Endodermal cell (in vitro differentiated cells): Measurements from ENCODE around the gene CIAO2B. TPM values are rescaled to one million over a fixed set of nuclear protein-coding genes. Genes with fewer than 3 reads are reported as not detected.
"Not testable (repeated sequence)": the region's sequence is repeated elsewhere in the genome, so short reads cannot be mapped to it uniquely, and the experiment has no call there.

Experiments
- DNase-seq: peaks from one replicate; pipeline ENCODE4 v3.0.0-alpha.2; 2017
- H3K27ac ChIP-seq: 2 replicates; pipeline ENCODE4 v1.5.1; 2013; ENCODE audit warnings: mild to moderate bottlenecking, low read depth, low read length, moderate library complexity
- H3K27me3 ChIP-seq: 2 replicates; pipeline ENCODE4 v1.6.1; 2013; ENCODE audit warnings: mild to moderate bottlenecking, low read length, moderate library complexity; ENCODE audit not compliant: insufficient read depth, control insufficient read depth, poor library complexity, severe bottlenecking
- H3K36me3 ChIP-seq: 2 replicates; pipeline ENCODE4 v1.7.0; 2013; ENCODE audit warnings: mild to moderate bottlenecking, low read length, moderate library complexity; ENCODE audit not compliant: control insufficient read depth, insufficient read depth
- H3K4me1 ChIP-seq: one replicate; pipeline ENCODE4 v1.7.0; 2013; ENCODE audit warnings: low read length; ENCODE audit not compliant: control insufficient read depth, insufficient read depth
- H3K4me3 ChIP-seq: 2 replicates; pipeline ENCODE4 v1.5.1; 2013; ENCODE audit warnings: mild to moderate bottlenecking, low read length, moderate library complexity
- H3K9ac ChIP-seq: 2 replicates; pipeline ENCODE4 v1.6.1; 2013; ENCODE audit warnings: mild to moderate bottlenecking, low read length, moderate library complexity; ENCODE audit not compliant: poor library complexity, severe bottlenecking; ENCODE audit errors: extremely low read depth
- H3K9me3 ChIP-seq: 2 replicates; pipeline ENCODE4 v1.6.1; 2013; ENCODE audit warnings: mild to moderate bottlenecking, low read length, moderate library complexity; ENCODE audit not compliant: control insufficient read depth
- H3K27ac Mint-ChIP-seq: 2 replicates; pipeline ENCODE4 v1.8.0; 2020; ENCODE audit warnings: mixed read lengths
- H3K27me3 Mint-ChIP-seq: 2 replicates; pipeline ENCODE4 v1.8.0; 2021; ENCODE audit warnings: mild to moderate bottlenecking, mixed read lengths; ENCODE audit not compliant: insufficient read depth
- H3K36me3 Mint-ChIP-seq: 2 replicates; pipeline ENCODE4 v1.8.0; 2020; ENCODE audit warnings: low read depth, mixed read lengths
- H3K4me1 Mint-ChIP-seq: 2 replicates; pipeline ENCODE4 v1.8.0; 2020; ENCODE audit warnings: mixed read lengths
- H3K4me3 Mint-ChIP-seq: 2 replicates; pipeline ENCODE4 v1.8.0; 2020; ENCODE audit warnings: mild to moderate bottlenecking, moderate library complexity, mixed read lengths
- H3K9me3 Mint-ChIP-seq: 2 replicates; pipeline ENCODE4 v1.8.0; 2020; ENCODE audit warnings: mild to moderate bottlenecking, mixed read lengths
- WGBS, 2 experiments: methylation state at CpG; one replicate each; pipeline versions ENCODE4 v1.1.5 to v1.1.7; 2013; ENCODE audit warnings: missing lambda C conversion rate in 2 of 2, mixed read lengths in 1 of 2; ENCODE audit not compliant: insufficient coverage in 1 of 2, insufficient read length in 1 of 2; 5-methylcytosine and 5-hydroxymethylcytosine counted together
- total RNA-seq, 2 donors: library from RNA; stranded (reverse); fragmentation: NEBNext Ultra II Directional in 1 of 2; extraction: Animal tissue kit (Norgen Biotek cat#: 25700) in 1 of 2; gene quantifications; 2 replicates in 1 of 2; 3 replicates in 1 of 2; pipeline ENCODE4 v1.2.1, GENCODE V29; 2021
- TF ChIP-seq, protein P1 (sequence below): fragments of 200-600 bp; sonication (generic); conservative IDR thresholded peaks from 2 replicates; pipeline ENCODE4 v1.5.0; 2021; ENCODE audit warnings: antibody characterized with exemption, mild to moderate bottlenecking

The CIAO2B gene
- total RNA-seq, 2 donors from 2014 or later, result 70.2 to 87.7 TPM

DNA sequence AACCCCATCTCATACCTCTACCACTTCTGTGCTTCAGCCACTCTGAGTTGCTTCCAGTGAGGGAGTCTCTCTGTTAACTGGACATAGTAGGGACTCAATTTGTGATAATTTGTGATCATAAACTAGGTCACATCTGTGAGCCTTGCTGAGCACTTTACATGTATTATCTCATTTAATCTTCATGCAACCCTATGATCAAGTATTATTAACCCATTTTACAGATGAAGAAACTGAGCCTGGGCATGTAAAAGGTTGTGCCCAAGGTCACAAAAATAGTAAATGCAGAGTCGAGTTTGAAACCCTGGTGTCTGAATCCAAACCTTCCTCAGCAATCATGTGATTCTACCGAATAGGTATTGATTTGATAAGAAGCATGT lies 35.3 kb downstream of the CIAO2B start:
- Mint-ChIP-seq H3K27ac (no peak overlapping the region), H3K36me3 (no peaks in the 10 kb centered on the region), H3K4me1 (peaks cover 15% of the 10 kb centered on the region), H3K4me3 (no peak overlapping the region), H3K9me3 (no peaks in the 10 kb centered on the region), H3K27me3 (peaks cover 7% of the 10 kb centered on the region)
- 94 to 100% methylated on average over 2 of the region's 2 CpGs for WGBS, 2 experiments
- no peak overlapping the region for H3K27ac ChIP-seq
- H3K9ac ChIP-seq, result no peak overlapping the region
- peaks cover 10% of the 10 kb centered on the region for H3K4me1 ChIP-seq
- TF ChIP-seq, protein P1, sequence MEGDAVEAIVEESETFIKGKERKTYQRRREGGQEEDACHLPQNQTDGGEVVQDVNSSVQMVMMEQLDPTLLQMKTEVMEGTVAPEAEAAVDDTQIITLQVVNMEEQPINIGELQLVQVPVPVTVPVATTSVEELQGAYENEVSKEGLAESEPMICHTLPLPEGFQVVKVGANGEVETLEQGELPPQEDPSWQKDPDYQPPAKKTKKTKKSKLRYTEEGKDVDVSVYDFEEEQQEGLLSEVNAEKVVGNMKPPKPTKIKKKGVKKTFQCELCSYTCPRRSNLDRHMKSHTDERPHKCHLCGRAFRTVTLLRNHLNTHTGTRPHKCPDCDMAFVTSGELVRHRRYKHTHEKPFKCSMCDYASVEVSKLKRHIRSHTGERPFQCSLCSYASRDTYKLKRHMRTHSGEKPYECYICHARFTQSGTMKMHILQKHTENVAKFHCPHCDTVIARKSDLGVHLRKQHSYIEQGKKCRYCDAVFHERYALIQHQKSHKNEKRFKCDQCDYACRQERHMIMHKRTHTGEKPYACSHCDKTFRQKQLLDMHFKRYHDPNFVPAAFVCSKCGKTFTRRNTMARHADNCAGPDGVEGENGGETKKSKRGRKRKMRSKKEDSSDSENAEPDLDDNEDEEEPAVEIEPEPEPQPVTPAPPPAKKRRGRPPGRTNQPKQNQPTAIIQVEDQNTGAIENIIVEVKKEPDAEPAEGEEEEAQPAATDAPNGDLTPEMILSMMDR, result no peak
- H3K36me3 ChIP-seq, result no peaks in the 10 kb centered on the region
- no peaks in the 10 kb centered on the region for H3K27me3 ChIP-seq
- no peak overlapping the region for H3K4me3 ChIP-seq
- DNase-seq, result no peak
- H3K9me3 ChIP-seq, result no peaks in the 10 kb centered on the region

DNA sequence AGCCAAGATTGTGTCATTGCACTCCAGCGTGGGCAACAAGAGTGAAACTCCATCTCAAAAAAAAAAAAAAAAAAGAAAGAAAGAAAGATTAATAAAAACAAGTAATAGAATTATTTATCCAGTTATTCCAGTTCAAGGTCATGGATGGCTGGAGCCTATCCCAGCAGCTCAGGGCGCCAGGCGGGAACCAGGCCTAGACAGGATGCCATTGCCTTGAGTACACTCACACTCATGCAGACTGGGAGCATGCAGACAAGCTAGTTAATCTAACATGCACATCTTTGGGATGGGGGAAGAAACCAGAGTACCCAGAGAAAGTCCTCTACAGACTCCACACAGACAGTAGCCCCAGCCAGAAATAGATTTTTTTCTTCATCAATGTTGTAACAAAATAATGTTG lies 36.0 kb downstream of the CIAO2B start:
- H3K4me3 ChIP-seq, result no peak overlapping the region
- H3K36me3 Mint-ChIP-seq, result no peaks in the 10 kb centered on the region
- no peaks in the 10 kb centered on the region for H3K36me3 ChIP-seq
- H3K9me3 Mint-ChIP-seq, result no peaks in the 10 kb centered on the region
- H3K9ac ChIP-seq, result no peak overlapping the region
- no peak for DNase-seq
- H3K9me3 ChIP-seq, result no peaks in the 10 kb centered on the region
- peaks cover 15% of the 10 kb centered on the region for H3K4me1 Mint-ChIP-seq
- 95 to 100% methylated on average over 1 to 2 of the region's 3 CpGs for WGBS, 2 experiments
- H3K4me1 ChIP-seq, result peaks cover 10% of the 10 kb centered on the region
- H3K27me3 ChIP-seq, result no peaks in the 10 kb centered on the region
- H3K27me3 Mint-ChIP-seq, result peaks cover 7% of the 10 kb centered on the region
- no peak overlapping the region for H3K4me3 Mint-ChIP-seq
- TF ChIP-seq, protein P1, result no peak
- H3K27ac Mint-ChIP-seq, result no peak overlapping the region
- no peak overlapping the region for H3K27ac ChIP-seq

DNA sequence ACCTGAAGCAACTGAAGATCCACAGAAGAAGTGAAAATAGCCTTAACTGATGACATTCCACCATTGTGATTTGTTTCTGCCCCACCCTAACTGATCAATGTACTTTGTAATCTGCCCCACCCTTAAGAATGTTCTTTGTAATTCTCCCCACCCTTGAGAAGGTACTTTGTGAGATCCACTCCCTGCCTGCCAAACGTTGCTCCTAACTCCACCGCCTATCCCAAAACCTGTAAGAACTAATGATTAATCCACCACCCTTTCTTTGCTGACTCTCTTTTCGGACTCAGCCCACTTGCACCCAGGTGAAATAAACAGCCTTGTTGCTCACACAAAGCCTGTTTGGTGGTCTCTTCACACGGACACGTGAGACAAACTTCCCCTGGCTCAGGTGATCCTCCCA lies 37.5 kb downstream of the CIAO2B start:
- not testable (repeated sequence) for H3K9me3 Mint-ChIP-seq, DNase-seq, H3K9ac ChIP-seq, H3K9me3 ChIP-seq, H3K27ac ChIP-seq, H3K27ac Mint-ChIP-seq, H3K4me3 Mint-ChIP-seq, H3K36me3 Mint-ChIP-seq, H3K27me3 ChIP-seq, H3K27me3 Mint-ChIP-seq, H3K4me1 ChIP-seq, H3K4me3 ChIP-seq, H3K36me3 ChIP-seq
- 64 to 75% methylated on average over 3 to 5 of the region's 5 CpGs for WGBS, 2 experiments
- H3K4me1 Mint-ChIP-seq, result peaks cover 15% of the 10 kb centered on the region

DNA sequence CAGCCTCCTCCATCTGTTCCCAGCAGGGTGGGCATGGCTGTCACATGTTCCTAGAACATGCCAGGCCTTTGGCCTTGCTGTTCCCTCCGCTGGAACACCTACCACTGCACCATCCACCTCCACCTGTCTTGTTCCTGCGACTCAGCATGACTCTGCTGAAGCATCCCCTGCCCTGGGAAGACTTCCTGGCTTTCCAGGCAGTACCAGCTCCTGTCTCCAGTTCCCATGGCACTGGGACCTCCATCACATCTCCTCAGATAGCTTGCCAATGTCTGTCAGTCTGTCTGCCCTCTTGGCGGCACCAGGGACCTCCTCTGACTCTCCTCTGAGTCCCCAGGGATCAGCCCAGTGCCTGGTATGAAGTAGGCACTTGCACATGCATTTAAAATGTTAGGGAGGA lies 38.2 kb downstream of the CIAO2B start:
- DNase-seq, result no peak
- peaks cover 10% of the 10 kb centered on the region for H3K4me1 ChIP-seq
- H3K36me3 Mint-ChIP-seq, result no peaks in the 10 kb centered on the region
- peaks cover 5% of the 10 kb centered on the region for H3K36me3 ChIP-seq
- peak overlapping the region; percentile 10 for H3K27ac Mint-ChIP-seq
- 89 to 100% methylated on average over 1 to 3 of the region's 3 CpGs for WGBS, 2 experiments
- H3K4me1 Mint-ChIP-seq, result peaks cover 15% of the 10 kb centered on the region
- no peak overlapping the region for H3K4me3 Mint-ChIP-seq
- TF ChIP-seq, protein P1, result no peak
- no peak overlapping the region for H3K27ac ChIP-seq
- no peaks in the 10 kb centered on the region for H3K9me3 Mint-ChIP-seq
- H3K9ac ChIP-seq, result no peak overlapping the region
- no peaks in the 10 kb centered on the region for H3K9me3 ChIP-seq
- no peak overlapping the region for H3K4me3 ChIP-seq
- H3K27me3 ChIP-seq, result no peaks in the 10 kb centered on the region
- peaks cover 7% of the 10 kb centered on the region for H3K27me3 Mint-ChIP-seq
